GM21619 (cell line): ENCODE data around the gene ARL3.
"Not testable (repeated sequence)": the region's sequence is repeated elsewhere in the genome, so short reads cannot be mapped to it uniquely, and the experiment has no call there.

Experiments used
- ATAC-seq: cut with Tn5 transposase; IDR thresholded peaks from one replicate; pipeline ENCODE4 v1.9.1; 2021; ENCODE audit not compliant: unreplicated experiment

ARL3 gene

DNA sequence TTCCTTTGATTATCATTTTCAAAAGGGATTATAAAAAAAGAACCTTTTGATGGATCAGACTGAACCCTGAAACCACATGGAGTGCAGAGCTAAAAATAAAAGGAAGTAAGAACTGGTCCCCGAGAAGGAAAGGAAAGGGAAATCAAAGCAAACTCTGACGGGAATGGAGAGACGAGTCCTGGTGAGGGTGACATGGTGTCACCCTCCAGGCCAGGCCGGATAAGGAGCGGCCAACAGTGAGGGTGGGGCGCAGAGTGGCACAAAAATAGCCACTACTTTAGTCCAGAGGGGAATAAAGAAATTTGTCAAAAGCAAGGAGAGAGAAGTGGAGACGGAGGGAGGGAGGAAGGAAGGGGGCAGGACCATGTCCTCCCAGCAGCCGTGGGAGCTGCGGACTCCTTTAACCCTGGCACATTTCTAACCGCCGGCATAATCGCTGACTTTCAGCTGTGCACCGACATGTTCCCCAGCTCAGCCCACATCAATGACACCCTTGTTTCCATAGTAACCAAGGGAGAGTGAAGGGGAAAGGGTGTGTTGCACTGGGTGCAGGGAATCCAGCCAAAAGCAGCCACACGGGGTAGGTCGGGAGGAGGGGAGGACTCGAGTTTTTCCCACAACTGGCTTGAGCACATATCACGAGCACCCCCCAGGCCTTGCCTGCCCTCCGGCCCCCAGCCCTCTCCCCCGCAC, 40.2 kb downstream of the ARL3 start:
- no peak for ATAC-seq

DNA sequence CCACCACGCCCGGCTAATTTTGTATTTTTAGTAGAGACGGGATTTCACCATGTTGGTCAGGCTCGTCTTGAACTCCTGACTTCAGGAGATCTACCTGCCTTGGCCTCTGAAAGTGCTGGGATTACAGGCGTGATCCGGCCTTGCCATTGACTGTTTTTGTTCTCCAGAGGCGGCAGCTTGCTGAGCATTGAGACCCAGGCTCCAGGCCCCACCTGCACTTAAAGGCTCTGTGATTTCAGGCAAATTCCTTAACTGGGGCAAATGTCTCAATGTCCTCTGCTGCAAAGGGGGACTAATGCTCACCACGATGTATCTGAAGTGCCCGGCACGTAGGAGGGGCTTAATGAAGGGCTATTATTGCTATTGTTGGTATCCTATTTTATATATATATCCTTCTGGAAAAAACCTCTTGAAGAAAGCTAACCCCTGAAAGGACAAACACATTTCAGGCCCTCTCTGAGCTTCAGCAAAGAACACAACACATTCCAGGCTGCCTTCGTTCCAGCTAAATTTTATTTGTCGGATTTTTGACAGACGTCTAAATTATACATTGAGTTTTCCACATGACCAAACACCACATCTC, 40.9 kb downstream of the ARL3 start:
- no peak for ATAC-seq

DNA sequence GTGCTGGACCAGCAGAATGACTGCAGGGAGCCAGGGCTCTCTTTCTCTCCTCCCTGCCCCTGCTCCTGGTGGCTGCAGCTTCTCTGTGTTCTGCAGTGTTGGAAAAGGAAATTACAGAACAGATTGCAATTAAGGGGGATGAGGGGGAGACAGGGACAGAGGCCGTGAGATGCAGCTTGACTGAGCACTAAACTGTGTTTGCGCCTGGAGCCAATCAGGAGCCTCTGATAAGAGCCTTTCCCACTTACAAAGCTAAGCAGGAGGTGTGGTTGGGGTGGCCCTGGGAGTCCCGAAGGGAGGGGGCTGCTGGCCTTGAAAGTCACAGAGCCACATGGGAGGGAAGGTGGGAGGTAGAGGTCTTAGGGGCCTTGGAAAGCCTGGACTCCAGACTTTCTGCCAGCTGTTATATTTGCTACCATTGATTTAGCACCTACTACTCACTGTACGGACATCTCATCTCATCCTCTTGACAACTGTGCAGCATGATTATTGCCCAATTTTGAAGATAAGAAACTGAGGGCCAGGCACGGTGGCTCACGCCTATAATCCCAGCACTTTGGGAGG, 43.2 kb downstream of the ARL3 start:
- no peak for ATAC-seq

DNA sequence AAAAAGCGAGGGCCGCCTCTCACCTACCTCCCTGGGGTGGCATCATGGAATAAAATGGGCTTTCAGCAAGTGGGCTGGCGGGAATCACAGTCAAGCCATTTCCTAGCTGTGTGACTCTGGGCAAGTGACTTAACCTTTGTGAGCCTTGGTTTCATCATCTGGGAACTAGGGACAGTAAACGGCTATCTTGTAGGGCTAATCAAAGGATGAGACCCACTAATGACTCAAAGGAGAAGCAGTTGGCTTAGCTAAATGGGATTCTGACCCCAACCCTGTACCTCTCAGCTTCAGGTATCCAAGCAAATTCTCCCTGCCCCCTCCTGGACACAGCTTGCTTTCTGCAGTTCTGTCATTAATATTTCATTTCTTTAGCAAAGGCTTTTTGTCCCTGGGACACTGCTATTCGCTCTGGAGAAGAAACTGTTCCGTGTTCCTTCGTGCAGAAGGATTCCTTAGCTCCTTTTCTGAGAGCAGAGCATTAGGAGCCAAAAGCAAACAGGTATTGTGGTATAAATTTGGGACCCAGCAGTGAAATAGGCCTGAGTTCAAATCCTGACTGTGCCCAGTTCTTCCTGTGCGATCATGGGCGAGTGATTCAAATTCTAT, 44.0 kb downstream of the ARL3 start:
- no peak for ATAC-seq

DNA sequence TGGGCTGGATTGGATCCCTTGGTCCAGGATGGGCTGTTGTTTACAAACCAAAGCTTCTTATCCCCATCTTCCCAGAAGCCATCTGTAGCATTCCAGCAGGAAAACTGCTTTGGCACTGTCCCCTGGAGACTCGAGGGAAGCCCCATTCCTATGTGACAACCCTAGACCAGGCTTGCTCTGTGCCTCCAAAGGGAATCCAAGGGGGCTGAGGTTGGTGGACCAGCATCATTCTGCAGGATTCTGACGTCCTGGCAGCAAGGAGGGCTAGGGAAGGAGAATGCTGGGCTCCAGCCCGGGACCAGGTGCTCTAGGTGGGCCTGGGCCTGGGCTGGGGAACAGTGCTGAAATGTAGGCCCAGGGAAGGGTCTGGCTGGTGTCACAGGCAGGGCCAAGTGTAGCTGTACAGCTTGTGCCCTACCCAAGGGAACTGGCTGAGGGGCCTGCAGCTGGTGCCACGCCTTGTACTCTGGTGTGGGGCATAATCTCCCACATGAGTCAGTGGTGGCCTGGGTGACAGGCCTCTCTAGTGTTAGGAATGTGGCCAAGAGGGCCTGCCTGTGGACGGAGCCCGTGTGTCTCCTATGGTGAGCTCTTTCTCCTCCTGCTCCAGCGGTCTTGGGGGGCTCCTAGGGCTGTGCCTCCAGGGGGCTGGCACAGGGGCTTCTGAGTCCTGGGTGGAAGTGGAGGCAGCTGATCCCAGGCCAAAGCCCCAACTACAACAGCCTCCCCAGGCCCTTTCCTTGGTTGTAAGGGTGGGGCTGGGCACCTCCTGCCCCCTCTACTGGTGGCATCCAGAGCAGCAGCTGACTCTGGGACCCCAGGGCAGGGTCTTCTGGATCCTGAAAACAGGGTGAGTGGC, 44.8 kb downstream of the ARL3 start:
- no peak for ATAC-seq

DNA sequence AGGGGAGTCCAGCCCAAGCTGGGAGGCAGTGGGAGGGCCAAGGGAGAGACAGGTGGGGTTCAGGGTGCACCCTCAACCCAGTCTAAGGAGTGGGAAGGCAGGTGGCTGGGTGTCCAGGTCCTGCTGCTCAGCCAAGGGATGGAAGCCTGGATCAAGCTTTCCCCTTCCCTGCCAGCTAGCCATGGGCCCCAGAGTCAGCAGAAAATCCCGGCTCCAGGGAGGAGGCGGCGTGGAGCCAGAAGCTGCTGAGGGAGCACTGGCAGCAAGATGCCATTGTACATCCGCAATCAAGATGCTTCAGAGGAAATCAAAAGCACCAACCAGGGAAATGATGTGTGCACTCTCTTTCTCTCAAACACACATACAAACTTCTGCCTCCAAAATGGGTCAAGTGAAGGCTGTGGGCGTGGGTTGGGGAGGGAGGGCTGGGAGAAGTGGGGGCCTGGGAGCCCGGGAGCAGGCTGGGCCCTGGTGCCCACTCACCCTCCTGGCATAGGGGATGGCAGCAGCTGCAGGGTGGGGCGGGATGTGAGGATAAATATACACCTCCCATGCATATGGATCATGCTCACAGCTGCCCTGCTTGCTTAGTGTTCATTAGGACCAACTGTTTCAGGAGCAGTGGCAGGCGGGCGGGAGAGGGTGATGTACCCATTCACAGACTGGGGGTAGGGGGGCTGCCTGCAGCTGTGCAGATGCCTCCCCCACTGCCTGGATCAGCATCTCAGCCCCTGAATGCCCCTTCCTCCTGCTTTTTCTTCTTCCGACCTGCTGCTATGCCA, 45.7 kb downstream of the ARL3 start:
- ATAC-seq, result no peak

DNA sequence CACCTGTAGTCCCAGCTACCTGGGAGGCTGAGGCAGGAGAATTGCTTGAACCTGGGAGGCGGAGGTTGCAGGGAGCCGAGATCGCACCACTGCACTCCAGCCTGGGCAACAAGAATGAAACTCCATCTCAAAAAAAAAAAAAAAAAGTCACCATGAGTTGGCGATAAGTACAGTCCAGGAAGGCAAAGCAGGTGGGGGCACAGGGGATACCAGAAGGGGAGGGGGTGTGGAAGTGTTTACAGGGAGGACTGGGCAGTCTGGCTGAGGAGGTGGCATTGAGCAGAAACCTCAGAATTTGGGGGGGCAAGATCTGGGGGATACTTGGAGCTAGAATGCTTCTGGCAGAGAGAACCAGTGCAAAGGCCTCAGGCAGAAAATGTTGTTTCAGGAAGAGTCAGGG, 46.8 kb downstream of the ARL3 start:
- ATAC-seq, result not testable (repeated sequence)

DNA sequence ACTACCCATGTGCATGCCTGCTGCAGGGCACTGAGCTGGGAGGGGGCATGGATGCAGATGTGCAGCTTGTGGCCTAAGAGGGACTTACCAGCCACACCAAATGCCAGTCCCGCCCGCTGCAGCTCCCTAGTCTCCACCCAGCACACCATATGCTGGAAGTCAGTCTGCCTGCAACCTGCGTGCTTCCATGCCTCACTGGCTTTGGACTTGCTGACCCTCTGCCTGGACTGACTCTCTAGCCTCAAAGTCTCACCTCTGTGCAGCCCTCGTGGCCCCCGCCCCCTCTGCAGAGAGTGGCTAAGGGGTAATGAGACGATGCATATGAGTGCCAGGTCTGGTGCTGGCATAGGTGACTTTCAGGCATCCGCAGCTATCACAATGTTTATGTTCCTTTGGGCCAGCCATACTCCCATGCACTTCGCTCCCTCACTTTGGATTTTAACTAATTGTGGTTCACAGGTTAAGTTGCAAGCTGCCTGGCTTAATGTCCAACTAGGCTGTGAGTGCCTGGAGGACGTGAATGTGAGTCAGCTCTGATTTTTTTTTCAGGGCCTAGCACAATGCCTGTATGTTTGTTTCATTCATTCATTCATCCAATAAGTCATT, 48.2 kb downstream of the ARL3 start:
- no peak for ATAC-seq

DNA sequence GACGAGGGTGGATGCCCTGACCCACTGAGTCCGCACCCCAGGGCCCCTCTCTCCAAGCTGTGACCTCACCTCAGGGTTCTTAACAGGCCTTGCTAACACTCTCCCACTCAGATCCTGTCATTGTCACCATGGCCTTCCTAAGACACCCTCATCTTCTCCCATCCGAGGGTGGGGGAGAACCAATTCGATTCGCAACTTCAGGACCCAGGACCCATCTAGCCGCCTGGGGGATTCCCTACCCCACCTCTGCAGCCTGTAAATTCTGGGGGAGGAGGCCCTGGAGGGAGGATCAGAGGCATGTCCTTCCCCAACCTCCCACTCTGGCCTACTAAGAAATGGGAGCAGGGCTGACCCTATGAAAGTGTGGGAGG, 52.6 kb downstream of the ARL3 start:
- ATAC-seq, result peak; percentile 27

DNA sequence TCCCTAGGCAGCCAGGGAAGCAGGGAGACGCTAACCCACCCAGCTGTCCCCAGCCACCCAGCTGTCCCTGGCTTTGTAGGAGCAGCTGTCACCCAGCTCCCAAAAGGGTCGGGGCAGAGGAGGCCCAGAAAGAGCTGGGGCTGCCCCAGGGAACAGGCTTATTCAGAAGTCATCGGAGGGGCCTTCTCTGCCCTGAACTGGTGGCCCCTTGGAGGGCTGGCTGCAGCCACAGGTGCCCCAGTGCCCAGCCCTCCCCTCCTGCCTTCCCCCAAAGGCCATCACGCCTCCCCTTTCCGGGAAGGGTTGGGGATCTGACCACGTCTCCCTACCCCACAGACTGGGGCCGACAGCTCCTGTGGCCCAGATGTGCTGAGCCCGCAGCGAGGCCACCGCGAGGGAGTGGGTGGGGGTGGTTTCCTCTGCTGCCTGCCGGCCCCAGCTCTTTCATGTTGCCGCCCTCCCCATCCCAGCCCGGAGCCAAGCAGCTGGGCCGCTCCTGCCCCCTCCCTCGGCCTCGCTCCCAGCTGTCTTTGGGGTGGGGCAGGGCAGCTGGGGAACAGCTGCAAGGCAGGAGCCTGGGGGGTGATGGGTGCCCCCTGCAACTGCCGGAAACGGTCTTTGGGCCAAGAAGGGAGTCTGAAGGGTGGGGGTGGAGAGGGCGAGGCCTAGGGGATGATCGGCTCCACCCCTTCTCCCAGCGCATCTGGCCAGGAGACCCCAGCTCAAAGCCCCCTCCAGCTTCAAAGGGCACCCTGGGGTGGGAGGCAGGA, 53.1 kb downstream of the ARL3 start:
- peak; percentile 79 for ATAC-seq

DNA sequence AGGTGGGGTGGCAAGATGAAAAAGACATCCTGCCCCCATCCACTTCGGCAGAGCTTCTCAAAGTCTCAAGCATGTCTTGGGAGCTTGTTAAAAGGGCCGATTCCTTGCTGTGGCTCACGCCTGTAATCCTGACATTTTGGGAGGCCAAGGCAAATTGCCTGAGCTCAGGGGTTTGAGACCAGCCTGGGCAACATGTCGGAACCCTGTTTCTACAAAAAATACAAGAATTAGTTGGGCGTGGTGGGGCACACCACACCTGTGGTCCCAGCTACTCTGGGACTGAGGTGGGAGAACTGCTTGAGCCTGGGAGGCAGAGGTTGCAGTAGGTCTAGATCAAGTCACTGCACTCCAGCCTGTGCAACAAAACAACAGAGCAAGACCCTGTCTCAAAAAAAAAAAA, 55.4 kb downstream of the ARL3 start:
- ATAC-seq, result no peak

DNA sequence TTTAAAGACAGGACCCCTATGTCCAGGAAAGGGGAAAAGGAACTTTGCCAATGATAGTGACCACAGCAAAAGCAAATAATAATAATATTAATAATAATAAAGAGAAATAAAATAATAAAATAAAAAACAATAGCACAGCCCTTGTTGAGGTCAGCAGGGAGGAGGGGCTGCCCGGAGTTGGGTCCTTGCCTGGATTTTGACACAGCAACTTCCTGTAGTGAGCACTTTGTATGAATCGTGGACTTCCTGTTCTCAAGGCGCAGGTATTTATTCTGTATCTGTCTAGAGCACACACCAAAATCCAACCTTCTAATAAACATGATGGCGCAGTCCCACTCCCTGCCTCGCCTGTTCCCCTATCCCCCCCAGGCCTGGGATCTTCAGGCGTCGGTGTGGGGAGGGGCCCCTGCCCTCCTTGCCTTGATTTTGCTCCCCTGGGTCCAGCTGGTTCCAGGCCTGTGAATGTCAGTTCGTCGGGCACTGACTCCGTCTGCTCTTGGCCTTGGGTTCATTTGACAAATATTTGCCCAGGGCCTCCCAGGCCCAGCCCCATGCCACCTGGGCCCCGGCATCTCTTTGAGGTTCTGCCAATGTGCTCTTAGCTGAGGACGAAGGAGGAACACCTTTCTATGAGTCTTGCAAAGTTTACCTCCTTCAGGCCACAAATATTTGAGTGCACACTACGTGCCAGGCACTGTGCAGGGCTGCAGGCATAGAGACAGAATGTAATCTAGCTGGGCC, 56.0 kb downstream of the ARL3 start:
- no peak for ATAC-seq

DNA sequence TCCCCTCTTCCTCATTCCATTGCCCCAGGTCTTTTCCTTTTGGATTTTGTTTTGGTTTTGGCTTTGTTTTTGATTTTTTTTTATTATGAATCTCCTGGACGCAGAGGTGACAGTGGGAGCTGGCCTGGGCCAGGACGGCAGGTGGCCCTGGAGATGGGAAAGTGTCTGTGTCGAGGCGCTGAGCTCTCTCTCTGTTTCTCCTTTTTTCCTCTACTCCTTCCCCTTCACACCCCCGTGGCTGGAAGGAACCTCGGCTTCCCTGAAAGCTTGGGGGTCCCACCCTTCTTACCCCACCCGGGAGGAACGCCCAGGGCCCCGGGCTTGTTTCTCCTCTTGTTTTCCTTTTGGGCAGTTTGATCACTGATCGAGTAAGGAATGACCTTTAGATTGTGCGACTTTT, 56.7 kb downstream of the ARL3 start:
- no peak for ATAC-seq

DNA sequence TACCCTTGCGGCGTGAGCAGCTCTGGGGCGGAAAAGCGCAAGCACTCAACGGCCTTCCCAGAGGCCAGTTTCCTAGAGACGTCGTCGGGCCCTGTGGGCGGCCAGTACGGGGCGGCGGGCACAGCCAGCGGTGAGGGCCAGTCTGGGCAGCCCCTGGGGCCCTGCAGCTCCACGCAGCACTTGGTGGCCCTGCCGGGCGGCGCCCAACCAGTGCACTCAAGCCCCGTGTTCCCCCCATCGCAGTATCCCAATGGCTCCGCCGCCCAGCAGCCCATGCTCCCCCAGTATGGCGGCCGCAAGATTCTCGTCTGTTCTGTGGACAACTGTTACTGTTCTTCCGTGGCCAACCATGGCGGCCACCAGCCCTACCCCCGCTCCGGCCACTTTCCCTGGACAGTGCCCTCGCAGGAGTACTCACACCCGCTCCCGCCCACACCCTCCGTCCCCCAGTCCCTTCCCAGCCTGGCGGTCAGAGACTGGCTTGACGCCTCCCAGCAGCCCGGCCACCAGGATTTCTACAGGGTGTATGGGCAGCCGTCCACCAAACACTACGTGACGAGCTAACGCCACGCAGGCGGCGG, 57.3 kb downstream of the ARL3 start:
- ATAC-seq, result no peak

DNA sequence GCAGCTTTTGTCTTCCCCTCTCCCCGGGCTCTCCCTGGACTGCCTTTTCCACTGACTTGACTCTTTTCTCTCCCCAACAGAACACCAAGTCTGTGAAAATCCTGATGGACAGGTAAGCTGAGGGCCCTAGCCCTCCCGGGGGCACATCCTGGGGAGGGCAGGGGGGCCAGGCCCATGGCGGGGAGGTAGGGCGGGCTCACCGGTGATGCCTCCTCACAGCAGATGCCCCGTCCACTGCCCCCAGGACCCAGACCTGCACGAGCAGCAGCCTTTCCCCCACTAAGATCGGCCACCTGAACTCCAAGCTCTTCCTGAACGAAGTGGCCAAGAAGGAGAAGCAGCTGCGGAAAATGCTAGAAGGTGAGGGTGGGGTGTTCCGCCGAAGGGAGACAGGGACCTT, 58.2 kb downstream of the ARL3 start:
- no peak for ATAC-seq

DNA sequence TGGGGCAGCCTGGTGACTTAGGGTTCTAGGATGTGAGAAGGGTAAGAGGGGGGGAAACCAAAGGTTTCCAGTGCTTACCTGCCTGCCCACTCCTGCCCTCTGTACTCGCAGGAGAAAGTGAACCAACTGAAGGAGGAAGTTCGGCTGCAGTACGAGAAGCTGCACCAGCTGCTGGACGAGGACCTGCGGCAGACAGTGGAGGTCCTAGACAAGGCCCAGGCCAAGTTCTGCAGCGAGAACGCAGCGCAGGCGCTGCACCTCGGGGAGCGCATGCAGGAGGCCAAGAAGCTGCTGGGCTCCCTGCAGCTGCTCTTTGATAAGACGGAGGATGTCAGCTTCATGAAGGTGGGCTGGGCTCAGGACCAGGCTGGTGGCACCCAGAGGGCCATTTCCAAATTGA, 59.2 kb downstream of the ARL3 start:
- no peak for ATAC-seq

DNA sequence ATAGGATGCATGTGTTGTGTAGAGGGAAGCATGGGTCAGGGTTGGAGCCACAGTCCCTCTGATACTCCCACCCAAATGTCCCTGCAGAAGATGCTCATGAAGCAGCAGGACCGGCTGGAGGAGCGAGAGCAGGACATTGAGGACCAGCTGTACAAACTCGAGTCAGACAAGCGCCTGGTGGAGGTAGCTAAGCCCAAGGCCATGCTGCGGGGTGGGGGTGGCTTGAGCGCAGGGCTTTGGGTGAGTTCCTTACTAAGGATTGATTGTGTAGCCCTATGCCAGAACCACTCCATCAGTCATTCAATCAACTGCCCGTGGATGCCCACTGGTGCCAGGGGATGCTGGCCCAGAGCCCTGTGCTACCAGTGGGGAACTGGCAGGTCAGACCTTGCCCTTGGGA, 59.6 kb downstream of the ARL3 start:
- ATAC-seq, result no peak

DNA sequence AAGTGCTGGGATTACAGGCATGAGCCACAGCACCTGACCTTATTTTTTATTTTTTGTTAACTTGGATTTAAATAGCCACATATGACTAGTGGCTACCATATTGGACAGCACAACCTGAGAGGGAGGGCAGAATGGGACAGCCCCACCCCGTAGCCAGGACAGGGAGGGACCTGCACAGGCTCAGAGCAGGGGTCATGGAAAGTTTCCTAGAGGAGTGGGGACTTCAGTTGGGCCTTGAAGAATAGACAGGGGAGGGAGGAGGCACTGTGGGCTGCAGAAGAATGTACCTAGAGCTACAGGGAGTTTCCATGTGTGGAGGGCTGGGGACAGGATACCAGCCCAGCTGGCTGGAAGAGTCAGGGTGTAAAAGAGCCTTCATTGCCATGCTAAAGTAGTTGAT, 61.1 kb downstream of the ARL3 start:
- ATAC-seq, result no peak
